Right renal cortex interstitium (tissue), 3 donors: ENCODE measurements around the gene RREB1. TPM values are rescaled to one million over a fixed set of nuclear protein-coding genes. Genes with fewer than 3 reads are reported as not detected.

ENCODE experiments used
- DNase-seq, 3 donors: peaks; one replicate each; pipeline ENCODE4 v3.0.0-alpha.2; 2013; ENCODE audit warnings: low read depth in 3 of 3, low spot score in 2 of 3
- polyA plus RNA-seq, 3 donors: library from polyadenylated mRNA; unstranded; fragments of 120-200 nt; gene quantifications; one replicate each; pipeline ENCODE4 v1.2.1, GENCODE V29; 2013; ENCODE audit not compliant: insufficient read length in 3 of 3

The RREB1 gene
- polyA plus RNA-seq, 3 donors: 17.5 to 19.8 (median 19.3) TPM

DNA sequence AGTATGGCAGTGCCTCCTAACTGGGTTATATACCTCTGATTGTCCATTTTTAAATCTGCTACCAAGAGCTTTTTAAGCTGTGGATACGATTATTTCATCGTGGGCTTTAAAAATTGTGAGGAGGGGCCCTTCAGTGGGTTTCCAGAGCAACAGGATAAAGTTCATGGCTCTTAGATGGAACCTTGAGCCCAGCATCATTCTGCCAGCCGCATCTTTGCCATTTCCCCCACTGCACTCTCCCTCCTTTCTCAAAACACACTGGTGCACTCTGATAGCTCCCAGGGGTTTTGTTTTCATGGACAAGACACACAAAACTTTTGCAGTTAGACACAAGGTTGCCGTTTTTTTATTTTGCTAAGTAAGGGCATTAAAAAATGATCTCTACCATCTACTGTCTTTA is 54.1 kb downstream of the RREB1 start:
- no peak for DNase-seq

DNA sequence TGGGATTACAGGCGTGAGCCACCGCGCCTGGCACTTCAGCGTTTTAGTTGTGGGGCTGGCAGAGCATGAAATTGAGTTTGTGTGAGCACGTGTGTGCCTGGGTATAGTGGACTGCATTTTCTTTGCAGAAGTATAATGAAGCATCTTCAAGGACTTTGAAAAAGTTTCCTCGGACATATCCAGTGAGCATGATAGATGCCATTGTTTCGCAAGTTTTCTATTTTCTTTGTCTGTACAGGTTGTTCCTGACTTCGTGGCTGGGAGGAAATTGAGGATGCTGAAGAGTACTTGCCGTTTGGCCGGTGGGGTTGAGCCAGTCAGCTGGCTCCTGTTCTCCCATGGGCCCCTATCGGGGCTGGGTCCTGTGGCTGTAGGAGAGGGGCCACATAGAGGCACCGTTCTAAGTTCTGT is 55.9 kb downstream of the RREB1 start:
- DNase-seq: no peak

DNA sequence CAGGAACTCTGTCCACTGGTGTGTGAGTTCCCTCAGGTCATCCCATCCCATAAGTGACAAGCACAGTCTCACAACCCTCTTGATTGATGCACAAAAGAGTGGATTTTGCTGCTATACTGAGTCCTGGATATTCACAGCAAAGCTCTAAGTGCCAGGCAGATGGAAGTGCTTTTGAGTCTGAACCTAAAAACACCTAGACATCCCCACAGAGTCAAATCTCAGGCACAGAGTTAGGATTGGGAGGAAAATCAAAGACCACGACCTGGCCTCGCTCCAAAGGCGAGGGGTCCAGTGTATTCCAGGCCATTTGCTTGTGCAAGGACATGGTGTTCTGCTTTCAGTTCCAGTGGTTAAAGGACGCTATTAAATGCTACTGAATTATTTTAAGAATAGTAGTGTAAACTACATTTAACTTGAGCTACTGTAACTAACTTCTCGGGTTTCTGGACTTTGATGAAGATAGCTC is 56.8 kb downstream of the RREB1 start:
- no peak for DNase-seq

DNA sequence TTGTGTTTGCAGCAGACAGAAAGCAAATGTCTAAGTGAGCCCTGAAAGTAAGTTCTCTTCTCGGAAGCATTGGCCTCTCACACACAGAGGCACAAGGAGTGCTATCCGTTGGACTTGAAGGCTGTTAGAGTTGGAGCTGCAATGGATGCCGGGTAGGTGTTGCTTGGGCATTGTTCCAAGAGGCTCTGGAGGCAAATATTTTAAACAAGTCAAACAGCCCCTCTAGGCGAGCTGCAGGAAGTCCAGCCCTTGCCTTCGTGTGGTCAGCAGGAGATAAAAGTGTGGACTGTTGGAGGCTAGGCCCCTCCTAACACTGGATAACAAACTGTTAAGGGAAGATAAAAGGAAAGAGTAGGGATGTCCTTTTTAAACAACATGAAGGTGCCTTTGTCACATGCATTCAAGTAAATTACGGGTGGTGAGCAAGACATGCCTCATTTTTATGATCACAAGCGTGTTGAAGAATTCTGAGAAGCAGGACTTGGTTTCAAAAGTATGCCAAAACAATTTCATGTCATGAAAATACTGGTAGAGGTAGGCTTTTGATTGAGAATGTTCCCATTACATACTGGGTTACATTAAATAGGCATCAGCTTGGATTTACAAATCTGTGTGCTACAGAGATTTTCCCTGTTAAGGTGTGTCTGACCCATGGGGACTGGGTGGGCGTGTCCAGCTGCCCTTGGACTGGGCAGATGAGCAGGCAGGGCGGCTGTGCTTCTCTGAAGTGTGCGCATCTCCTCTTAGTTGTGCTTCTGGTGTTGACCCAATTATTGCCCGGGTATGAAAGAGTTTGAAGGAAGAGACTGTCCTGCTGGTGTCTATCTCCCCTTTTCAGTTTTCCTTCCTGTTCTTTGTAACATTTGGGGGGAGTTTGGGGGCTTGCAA is 57.5 kb downstream of the RREB1 start:
- no peak for DNase-seq

DNA sequence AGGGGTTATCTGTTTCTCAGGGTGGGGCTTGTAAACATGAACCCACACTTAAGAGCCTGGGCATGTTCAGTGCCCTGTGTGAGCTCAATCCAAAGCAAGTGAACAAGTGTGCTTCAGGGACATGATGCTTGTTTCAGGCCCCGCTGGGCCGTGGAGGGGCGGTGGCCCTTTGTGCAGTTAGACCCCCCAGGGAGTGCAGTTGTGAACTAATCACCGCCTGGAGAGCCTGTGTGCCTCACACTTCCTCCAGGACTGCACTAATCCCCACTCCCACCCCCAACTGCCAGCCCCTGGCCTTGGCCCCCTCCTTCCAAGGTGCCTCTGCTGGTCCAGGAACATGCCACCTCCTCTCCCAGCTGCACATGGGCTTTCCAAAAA is 58.1 kb downstream of the RREB1 start:
- no peak for DNase-seq

DNA sequence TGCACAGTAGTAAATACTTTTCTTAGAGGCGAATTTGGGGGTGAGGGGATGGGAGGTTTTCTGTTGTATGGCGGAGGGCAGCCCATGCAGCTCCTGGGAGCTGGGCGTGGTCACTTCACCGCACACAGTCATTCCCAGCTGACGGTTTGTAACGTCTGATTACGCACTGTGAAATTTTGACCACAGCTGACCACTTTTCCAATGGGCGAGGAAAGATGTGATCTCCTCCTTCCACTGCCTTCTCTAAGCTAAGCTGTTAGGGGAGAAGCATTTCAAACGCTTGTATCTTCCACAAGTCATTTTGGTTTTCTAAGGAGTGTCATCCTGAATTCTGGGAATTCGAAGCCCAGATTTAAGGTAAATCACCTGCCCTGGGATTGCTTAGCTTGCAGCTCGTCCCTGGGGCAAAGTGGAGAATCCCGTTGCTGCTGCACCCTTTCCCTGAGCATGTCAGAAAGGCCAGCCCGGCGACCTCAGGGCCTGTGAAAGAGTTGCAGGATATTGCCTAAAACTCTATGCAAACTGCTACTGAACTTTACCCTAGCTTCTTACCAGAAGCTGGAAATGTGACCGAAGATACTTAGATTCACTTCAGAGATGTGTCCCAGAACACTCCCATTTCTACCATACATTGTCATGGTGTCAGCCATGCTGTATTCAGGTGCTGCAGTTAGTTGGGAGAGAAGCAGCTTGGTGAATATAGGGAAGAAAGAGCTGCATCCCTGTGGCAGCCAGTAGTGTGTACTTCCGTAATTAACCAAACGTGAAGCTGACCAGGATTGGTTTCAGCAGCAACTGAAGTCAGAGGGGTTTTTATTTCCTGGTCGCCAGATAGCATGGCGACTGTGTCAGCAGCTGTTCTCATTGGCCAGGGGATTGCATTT is 58.9 kb downstream of the RREB1 start:
- DNase-seq: no peak

DNA sequence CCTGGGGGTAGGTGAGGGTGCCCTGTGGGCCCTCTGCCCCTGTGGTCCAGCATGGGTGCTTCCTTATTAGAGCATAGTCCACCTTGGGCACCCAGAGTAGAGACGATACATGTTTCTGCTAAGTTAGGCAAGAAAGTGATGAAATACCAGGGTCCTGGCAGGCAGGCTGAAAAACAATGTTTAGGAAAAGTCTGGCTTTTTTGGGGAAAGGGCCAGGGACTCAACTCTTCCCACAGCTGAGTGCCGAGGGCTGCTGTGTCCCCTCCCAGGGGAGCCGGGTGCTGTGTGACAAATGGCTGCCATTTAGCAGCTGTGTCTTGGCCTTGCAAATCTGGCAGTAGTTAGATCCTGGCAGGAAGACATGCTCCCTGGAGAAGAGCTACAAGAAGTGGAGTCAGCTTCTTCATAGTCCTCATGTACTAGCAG is 61.5 kb downstream of the RREB1 start:
- DNase-seq: no peak

DNA sequence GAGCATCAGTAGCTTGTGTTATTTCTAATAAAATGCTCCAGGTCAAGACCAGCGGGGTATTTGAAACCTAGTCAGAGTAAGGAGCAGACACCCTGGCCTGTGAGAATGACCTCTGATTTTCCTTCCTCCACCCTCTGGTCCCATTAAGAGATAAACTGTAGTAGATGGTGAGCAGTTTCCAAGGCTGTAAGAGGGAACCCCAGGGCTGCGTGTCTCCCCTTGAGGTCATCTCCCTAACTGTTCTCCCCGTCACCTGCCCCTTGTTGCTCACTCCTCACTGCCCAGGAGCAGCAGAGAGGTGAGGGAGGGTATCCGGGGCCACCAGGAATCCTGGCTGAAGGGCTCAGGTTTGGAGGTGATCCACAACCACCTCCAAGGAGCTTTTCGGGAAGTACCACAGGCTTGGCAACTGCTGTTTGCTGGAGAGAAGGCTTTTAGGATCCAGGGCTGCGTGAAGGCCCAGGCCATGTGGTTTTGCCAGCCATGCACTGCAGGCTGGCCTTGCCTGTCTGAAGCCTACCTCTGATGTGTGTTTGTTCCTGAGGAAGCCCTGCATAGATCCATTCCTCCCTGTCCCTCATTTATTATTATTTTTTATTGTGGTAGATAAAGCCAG is 62.5 kb downstream of the RREB1 start:
- DNase-seq: no peak

DNA sequence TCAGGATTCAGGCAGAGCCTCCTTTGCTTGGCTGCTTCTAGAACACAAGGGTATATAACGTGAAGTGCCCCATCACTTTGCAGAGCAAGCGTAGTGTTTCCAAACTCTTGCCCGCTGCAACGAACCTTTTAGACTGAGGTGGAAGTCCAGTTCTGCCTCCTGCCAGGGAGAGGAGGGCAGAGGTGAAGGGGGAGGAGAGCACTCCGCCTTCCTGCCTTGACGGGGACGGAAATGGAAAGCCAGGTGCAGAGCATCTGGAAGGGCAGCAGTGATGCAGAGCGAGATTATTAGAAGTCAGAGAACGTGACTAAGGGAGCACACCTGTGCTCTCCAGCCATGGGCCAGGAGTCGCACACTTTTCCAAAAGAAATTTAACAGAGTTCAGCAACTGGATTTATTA is 63.4 kb downstream of the RREB1 start:
- no peak for DNase-seq

DNA sequence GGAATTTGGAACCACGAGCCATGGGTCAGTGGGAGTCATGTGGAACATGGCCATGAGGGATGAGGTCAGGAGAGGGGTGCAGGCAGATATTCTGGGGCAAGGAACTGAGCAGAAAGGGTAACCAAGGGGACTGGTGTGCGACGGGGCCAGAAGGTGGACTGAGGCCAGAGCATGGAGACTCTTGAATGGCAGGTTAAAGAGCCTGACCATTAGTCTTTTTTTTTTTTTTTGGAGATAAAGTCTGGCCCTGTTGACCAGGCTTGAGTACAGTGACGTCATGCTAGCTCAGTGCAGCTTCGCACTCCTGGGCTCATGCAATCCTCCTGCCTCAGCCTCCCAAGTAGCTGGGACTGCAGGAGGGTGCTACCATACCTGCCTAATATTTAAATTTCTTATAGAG is 64.0 kb downstream of the RREB1 start:
- DNase-seq: no peak

DNA sequence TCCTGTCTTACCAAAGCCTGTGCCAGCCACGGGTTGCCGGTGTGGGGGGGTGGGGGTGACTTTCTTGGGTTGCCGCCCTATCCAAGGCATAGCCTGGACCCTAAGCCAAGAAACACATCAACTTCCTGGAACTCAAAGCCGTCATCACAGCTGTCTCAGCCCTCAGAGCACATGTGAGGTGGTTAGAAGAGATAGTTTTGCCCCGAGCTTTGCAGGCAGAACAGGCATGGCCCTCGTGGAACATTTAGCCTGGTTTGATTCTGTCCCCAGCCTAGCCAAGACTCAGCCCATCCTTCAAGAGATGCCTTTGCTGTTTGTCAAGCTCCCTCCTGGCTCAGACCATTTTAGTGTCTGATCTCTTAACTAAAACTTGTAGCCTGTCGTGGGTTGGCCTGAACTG is 64.9 kb downstream of the RREB1 start:
- no peak for DNase-seq

DNA sequence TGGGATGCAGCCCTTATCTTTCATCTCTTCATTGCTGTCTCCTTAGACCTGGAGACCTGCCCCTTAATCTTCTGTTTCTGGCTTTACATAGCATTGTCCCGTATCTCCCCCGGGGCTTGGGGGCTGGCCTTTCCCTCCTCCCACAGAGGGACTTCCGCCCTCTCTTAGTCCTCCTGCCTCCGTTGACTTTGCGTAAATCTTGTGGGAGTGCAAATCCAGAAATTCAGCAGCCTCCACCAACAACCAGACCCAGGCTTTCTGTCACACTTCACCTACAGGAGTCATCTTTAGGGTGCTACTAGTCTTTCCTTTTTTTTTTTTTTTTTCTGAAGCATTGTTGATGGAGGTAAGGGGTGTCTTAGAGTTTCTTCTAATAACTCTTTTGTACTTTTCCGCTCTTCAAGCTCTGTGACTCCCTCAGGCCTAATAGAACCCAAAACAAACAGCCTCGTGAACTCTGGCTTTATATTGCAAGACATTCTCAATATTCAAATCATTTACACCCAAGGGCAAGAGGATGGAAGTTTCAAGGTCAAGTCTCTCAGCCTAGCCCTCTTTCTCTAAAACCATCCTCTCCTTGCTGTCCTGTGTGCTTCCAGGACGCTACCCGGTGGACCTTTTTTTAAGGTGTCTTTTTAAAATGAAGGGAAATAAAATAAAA is 66.2 kb downstream of the RREB1 start:
- no peak for DNase-seq

DNA sequence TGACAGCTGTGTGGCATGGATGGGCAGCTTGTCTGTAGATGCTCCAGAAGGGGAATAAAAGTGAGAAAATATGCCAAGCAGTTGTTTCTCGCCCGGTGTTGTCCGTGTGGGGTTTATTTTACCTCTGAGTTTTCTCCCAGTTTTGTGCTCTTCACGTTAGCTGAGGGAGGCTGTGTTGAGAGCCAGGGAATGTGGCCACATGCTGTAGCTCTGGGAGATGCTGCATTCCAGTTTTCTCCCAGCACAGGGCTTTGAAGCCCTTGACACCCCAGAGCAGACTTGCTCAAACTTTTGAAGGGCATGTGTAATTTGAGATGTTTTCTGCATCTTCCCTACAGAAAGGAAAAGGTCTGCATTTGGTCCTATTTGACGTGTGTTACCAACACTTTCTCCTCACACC is 67.7 kb downstream of the RREB1 start:
- no peak for DNase-seq

DNA sequence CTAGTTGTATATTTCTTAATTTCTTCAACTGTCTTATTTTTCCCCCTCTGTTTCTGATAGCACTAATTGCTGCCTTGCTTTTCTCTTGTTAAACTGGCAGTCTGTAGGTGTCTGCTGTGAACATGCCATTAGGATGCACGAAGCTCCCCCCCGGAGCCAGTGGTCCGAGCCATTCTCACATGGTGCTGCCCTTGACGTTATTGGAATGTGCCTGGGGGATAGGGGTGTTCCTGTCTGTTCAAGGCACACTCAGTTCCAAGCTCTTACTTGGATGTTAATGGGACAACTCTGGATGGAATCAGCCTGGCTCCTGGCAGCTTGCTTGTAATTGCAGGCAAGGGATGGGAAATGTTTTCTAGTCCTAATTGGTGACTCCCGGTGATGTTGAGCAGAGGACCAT is 68.4 kb downstream of the RREB1 start:
- no peak for DNase-seq

DNA sequence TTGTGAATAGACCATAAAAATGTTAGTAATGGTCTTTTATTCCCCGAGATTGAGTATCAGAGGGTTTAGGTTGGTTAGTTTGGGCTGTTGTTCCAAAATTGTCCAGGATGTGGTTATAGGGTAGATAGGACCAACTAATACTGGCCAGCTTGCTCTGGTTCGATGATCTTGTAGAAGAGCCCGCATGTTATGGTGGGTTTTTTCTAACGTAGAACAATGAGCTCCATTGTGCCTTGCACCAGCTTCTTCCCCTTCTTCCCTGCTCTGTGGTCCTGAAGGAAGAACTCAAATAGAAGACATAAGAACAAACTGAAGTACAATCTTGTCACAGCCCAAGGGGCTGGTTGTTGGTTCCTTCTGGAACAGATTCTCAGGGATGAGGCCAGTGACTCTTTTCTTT is 70.5 kb downstream of the RREB1 start:
- no peak for DNase-seq

DNA sequence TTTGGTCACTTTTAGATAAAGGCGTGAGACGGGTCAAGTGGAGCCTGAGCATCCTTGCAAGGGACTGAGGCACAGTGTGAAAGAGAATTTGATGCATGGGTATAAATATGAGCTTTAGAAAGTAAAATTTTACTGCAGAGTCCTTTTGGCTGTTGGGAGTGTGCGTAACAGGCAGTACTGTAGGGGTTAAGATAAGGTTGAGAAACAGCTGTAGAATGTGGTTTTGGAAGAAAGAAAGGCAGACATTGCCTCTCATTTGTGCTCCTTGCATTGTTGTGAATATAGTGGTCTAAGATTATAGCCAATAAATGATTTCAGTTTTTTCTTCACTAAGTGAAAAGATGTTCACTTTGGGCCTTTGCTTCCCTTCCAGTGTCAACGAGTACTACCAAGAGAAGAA is 73.0 kb downstream of the RREB1 start:
- DNase-seq: no peak

DNA sequence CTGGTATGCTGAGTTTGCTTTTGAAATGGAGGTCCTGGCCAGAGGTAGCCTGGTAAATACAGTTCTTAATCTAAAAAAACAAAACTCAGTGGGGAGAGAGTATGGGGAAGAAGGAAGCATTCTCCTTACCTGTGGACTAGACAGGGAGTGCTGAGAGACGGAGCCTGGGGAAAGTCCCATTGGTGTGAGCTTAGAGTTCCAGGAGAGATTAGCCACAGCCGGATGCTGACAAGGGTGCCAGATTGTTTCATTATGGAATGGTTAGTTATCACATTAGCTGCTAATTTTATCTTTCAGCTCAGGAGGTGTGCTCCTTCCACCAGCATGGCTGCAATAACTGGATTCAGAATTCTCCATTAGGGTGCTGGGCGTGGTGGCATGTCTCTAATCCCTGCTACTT is 75.9 kb downstream of the RREB1 start:
- no peak for DNase-seq

DNA sequence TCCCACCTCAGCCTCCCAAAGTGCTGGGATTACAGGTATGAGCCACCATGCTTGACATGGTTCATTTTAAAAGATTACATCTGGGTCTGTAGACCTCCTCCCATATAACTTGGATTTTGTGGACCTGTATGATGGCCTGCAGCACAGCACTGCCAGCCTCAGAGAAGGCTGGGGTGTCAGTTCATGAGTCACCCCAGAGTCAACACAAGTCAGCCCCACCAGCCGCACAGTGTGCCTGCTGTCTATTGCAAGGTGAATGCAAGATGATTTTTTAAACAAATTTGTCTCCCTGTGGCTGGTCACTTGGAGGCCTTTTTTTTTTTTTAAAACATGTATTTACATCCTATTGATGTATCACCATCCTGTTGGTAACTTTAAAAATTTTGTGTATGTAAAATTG is 76.7 kb downstream of the RREB1 start:
- no peak for DNase-seq

DNA sequence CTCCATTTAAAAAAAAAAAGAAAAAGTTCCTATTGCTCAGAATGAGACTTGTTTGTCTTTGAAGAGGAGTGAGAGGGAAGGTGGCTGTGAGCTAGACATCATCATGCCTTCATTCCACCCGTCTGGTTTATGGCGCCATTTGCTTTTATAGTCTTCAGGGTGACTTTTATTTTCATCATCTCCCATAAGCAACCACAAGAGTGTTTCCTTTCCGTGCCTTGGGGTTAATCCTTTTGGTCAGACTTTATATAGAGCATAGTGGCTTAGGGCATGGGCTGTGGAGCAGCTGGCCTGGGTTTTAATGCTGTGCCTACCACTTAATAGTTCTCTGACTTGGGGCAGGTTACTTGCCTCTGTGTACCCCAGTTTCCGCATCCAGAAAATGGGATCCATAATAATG is 77.8 kb downstream of the RREB1 start:
- DNase-seq: no peak

DNA sequence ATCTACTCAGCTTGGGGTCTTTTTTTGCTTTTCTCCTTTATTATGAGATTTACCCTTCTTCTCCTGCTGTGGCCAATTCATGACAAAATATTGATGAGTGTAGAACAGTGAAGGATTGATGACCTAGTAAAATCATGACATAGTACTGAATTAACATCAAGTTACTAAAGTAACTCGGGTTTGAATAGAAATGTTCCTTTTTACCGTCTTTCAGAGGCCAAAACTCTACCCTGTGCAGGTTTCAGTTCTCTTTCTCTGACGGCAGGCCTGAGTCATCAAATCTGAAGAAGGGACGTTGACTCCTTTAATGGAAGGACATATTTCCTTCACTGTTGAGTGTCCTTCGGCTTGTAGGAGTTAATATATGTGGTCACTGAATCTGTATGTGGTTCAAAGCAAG is 80.7 kb downstream of the RREB1 start:
- DNase-seq: no peak
